ENCODE results near the gene MT2A. TPM values are rescaled to one million over a fixed set of nuclear protein-coding genes. Genes with fewer than 3 reads are reported as not detected.

Gene MT2A
- total RNA-seq, 1 experiment from 2014 or later = 683 TPM

DNA sequence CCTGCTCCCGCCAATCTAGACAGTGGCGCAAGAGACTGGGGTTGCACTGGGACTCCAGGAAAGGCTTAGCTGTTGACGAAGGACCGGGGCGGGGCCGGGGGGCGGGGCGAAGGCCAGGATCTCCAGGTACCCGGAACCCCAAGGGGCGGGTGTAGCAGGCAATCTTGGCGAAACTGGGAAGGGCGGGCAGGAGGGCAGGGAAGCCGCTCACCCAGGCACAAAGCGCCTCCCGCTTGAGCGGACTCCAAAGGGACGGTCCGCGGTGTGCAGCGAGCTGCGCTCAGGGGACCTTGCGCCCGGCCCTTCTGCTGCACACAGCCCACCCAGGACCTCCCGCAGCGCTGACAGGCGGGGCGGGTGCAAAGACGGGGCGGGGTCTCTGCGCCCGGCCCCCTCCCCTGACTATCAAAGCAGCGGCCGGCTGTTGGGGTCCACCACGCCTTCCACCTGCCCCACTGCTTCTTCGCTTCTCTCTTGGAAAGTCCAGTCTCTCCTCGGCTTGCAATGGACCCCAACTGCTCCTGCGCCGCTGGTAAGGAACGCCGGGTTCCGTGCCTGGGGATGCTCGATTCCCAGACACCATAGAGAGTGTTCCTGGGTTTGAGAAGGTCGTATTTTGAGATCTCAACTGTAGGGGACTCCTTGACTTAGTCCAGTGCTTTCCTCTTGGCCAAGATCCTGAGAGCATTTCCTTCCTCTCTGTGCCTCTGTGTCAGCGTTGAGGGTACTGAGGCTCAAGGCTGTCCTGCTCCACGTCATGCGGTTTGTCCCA is 49.4 kb downstream of the MT2A start, which contains the start of gene MT1F:
MT1F (plus strand) TSS at position 405 of the 772 bp plus-strand sequence; CDS start at position 505, 100 bp downstream.
- ChIA-PET POLR2A (ENCODE audit: unreplicated experiment) (interaction anchor here (0.6 kb wide), 1 partner anchor 54 kb away, joined by 9 read pairs; no protein-coding TSS in a partner anchor), CTCF (interaction anchor here (0.6 to 0.7 kb wide), 3 partner anchors 48 to 206 kb away, joined by 3 to 6 read pairs (median 5); partner anchors contain the start of genes NUDT21 and OGFOD1)
- Histone ChIP-seq H3K79me2 (ENCODE audit: low read length) (no peaks in the 10 kb centered on the region), H3K9me2 (replicated peaks; ENCODE audit: low read length) (no peaks in the 10 kb centered on the region), H3K4me1 (ENCODE audit: insufficient read depth, low read length) (peaks cover 9% of the 10 kb centered on the region; the same call in 1 of the 2 replicates), H3K9me3 (ENCODE audit: low read length) (no peaks in the 10 kb centered on the region), H3K36me3 (ENCODE audit: low read depth, low read length) (no peaks in the 10 kb centered on the region), H3K27me3 (ENCODE audit: low read length) (no peaks in the 10 kb centered on the region), H3K4me2 (ENCODE audit: low read length) (peak within 1 kb of the TSS; percentile 98), H3K27ac (ENCODE audit: low read length) (0 out of 2 replicates have a peak within 1 kb of the TSS, but pooled peaks have one; percentile 1), H3K4me3 (ENCODE audit: low read length) (peak within 1 kb of the TSS; percentile 83), H2AFZ (ENCODE audit: low read length) (peak within 1 kb of the TSS; percentile 94), H3F3A (ENCODE audit: low read length, unreplicated experiment) (no peaks in the 10 kb centered on the region), H4K20me1 (ENCODE audit: low read length) (no peaks in the 10 kb centered on the region), H3K9ac (ENCODE audit: low read length) (peak within 1 kb of the TSS; percentile 51)
- DNase-seq (peak; percentile 76), ATAC-seq (peak; percentile 94)
- TSS peak; percentile 80 for BruUV-seq (replicated peaks)
- TF ChIP-seq, protein P1, sequence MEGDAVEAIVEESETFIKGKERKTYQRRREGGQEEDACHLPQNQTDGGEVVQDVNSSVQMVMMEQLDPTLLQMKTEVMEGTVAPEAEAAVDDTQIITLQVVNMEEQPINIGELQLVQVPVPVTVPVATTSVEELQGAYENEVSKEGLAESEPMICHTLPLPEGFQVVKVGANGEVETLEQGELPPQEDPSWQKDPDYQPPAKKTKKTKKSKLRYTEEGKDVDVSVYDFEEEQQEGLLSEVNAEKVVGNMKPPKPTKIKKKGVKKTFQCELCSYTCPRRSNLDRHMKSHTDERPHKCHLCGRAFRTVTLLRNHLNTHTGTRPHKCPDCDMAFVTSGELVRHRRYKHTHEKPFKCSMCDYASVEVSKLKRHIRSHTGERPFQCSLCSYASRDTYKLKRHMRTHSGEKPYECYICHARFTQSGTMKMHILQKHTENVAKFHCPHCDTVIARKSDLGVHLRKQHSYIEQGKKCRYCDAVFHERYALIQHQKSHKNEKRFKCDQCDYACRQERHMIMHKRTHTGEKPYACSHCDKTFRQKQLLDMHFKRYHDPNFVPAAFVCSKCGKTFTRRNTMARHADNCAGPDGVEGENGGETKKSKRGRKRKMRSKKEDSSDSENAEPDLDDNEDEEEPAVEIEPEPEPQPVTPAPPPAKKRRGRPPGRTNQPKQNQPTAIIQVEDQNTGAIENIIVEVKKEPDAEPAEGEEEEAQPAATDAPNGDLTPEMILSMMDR (conservative IDR thresholded peaks at IDR 0.05; ENCODE audit: low read depth, low read length) = no peak
- intact Hi-C loops (cut with micrococcal nuclease) = loop anchor here (10.0 kb wide), 1 partner anchor 53 kb away; the partner anchor contains the start of gene MT2A

DNA sequence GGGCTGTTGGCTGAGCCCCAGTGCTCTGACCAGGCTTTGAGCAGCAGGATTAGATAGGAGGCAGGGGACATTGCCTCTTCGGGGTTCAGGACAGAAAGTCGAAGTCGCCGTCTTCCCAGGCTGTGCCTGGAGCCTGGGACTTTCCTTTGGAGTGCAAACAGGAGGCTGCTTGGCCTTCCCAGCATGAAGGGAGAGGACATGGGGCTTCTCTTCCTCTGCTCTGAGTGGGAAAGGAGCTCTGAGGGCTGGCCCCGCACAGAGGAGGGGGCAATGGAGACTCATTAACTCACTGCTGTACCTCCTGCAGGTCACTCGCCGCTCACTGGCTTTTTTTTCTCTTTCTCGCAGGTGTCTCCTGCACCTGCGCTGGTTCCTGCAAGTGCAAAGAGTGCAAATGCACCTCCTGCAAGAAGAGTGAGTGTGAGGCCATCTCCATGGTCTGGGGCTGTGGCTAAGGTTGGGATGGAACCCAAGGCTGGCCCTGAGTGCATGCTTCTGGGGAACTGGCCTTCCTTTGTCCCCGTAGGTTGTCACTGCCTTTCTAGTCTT is 50.0 kb downstream of the MT2A start:
- peak overlapping the region; percentile 83 for H3K4me3 ChIP-seq (ENCODE audit: low read length)
- H3K9ac ChIP-seq (ENCODE audit: low read length) = peak overlapping the region; percentile 51; the same call in 1 of the 2 replicates
- H3F3A ChIP-seq (ENCODE audit: low read length, unreplicated experiment) = no peaks in the 10 kb centered on the region
- no peak for ATAC-seq
- H3K4me2 ChIP-seq (ENCODE audit: low read length) = peak overlapping the region; percentile 98
- H3K27me3 ChIP-seq (ENCODE audit: low read length) = no peaks in the 10 kb centered on the region
- BruUV-seq (replicated peaks) = no TSS peak
- intact Hi-C loops (cut with micrococcal nuclease) = loop anchor here (10.0 kb wide), 1 partner anchor 54 kb away; the partner anchor contains the start of gene MT2A
- H3K27ac ChIP-seq (ENCODE audit: low read length) = no peak overlapping the region
- no peaks in the 10 kb centered on the region for H4K20me1 ChIP-seq (ENCODE audit: low read length)
- no peaks in the 10 kb centered on the region for H3K36me3 ChIP-seq (ENCODE audit: low read depth, low read length)
- no peaks in the 10 kb centered on the region for H3K9me3 ChIP-seq (ENCODE audit: low read length)
- ChIA-PET CTCF (interaction anchor here (0.6 kb wide), 1 partner anchor 207 kb away, joined by 3 read pairs; the partner anchor contains the start of genes NUDT21 and OGFOD1), POLR2A (ENCODE audit: unreplicated experiment) (no interaction called here)
- TF ChIP-seq EZH2 (IDR thresholded peaks at IDR 0.05; ENCODE audit: low read length, unreplicated experiment) (no peak), EZH2phosphoT487 (IDR thresholded peaks at IDR 0.05; ENCODE audit: borderline replicate concordance, low read length) (no peak)
- TF ChIP-seq, protein P1 (conservative IDR thresholded peaks at IDR 0.05; ENCODE audit: low read depth, low read length) = no peak
- DNase-seq = no peak
- H3K79me2 ChIP-seq (ENCODE audit: low read length) = no peaks in the 10 kb centered on the region
- peak overlapping the region; percentile 94 for H2AFZ ChIP-seq (ENCODE audit: low read length)
- H3K9me2 ChIP-seq (replicated peaks; ENCODE audit: low read length) = no peaks in the 10 kb centered on the region
- H3K4me1 ChIP-seq (ENCODE audit: insufficient read depth, low read length) = peaks cover 9% of the 10 kb centered on the region; the same call in 1 of the 2 replicates

Other genes with a start within 250 kb of the MT2A start
- 98.9 and 107 TPM in 2 replicates for gene AMFR, start 183.0 kb upstream of the MT2A start, total RNA-seq (2014; rRNA removed)
- 44.5 and 109 TPM in 2 replicates for gene NUDT21, start 157.3 kb upstream of the MT2A start, total RNA-seq (2014; rRNA removed)
- 46.4 and 55.5 TPM in 2 replicates for gene OGFOD1, start 157.0 kb upstream of the MT2A start, total RNA-seq (2014; rRNA removed)
- gene BBS2, start 88.6 kb upstream of the MT2A start, total RNA-seq (2014; rRNA removed) = 17.6 and 19.2 TPM in 2 replicates
- not detected in 2 replicates for gene MT4, start 43.5 kb upstream of the MT2A start, total RNA-seq (2014; rRNA removed)
- gene MT3, start 19.1 kb upstream of the MT2A start, total RNA-seq (2014; rRNA removed) = not detected in 2 replicates
- not detected in 2 replicates for gene MT1E, start 17.2 kb downstream of the MT2A start, total RNA-seq (2014; rRNA removed)
- 1.3 and 1.5 TPM in 2 replicates for gene MT1M, start 24.1 kb downstream of the MT2A start, total RNA-seq (2014; rRNA removed)
- not detected in 2 replicates for gene MT1A, start 30.1 kb downstream of the MT2A start, total RNA-seq (2014; rRNA removed)
- gene MT1B, start 43.3 kb downstream of the MT2A start, total RNA-seq (2014; rRNA removed) = not detected in 2 replicates
- 15.2 and 27.3 TPM in 2 replicates for gene MT1F, start 49.4 kb downstream of the MT2A start, total RNA-seq (2014; rRNA removed)
- gene MT1G, start 59.5 kb downstream of the MT2A start, total RNA-seq (2014; rRNA removed) = not detected in 2 replicates
- not detected in 2 replicates for gene MT1H, start 61.2 kb downstream of the MT2A start, total RNA-seq (2014; rRNA removed)
- gene MT1X, start 73.9 kb downstream of the MT2A start, total RNA-seq (2014; rRNA removed) = 83.8 and 120 TPM in 2 replicates
- 94.5 and 98.6 TPM in 2 replicates for gene NUP93, start 121.5 kb downstream of the MT2A start, total RNA-seq (2014; rRNA removed)